ENCODE data around the gene LTO1. TPM values are rescaled to one million over a fixed set of nuclear protein-coding genes. Genes with fewer than 3 reads are reported as not detected.

The LTO1 gene
- total RNA-seq, 1 experiment from 2014 or later = 25.3 TPM

- H3K4ac ChIP-seq (ENCODE audit: low read depth, low read length) = no peak overlapping the region
- no peaks in the 10 kb centered on the region for H3K9me3 Mint-ChIP-seq
These were observed 27.8 kb downstream of the LTO1 start for GRCh38 chr11:69647390-69647748.

More at GRCh38 chr11:69647390-69647748, 27.8 kb downstream of the LTO1 start:
- Histone ChIP-seq H2BK15ac (ENCODE audit: low read depth, low read length) (no peak overlapping the region), H3K27ac (ENCODE audit: insufficient read length, low read depth, low read length) (no peak overlapping the region), H3K27me3 (ENCODE audit: insufficient read depth, low read length) (no peaks in the 10 kb centered on the region), H3K79me2 (ENCODE audit: insufficient read depth, low read length) (no peaks in the 10 kb centered on the region), H3K4me1 (ENCODE audit: insufficient read depth, low read length) (no peaks in the 10 kb centered on the region), H3K14ac (ENCODE audit: insufficient read depth, low read length) (no peak overlapping the region), H3K4me2 (ENCODE audit: insufficient read depth, insufficient read length, low read length) (no peak overlapping the region), H4K20me1 (ENCODE audit: control insufficient read depth, insufficient read depth, insufficient read length) (no peaks in the 10 kb centered on the region), H3K9ac (ENCODE audit: extremely low read depth, insufficient read length, low read length) (no peak overlapping the region), H4K91ac (ENCODE audit: insufficient read length, low read depth, low read length) (no peak overlapping the region), H3K79me1 (ENCODE audit: insufficient read depth, low read depth, low read length, poor library complexity, severe bottlenecking) (peaks cover 3% of the 10 kb centered on the region), H3K23me2 (ENCODE audit: insufficient read length, low read depth, low read length, poor library complexity, severe bottlenecking) (no peaks in the 10 kb centered on the region), H3T11ph (ENCODE audit: low read length) (no peak overlapping the region), H2AFZ (ENCODE audit: low read length) (no peak overlapping the region), H2BK20ac (ENCODE audit: low read depth, low read length, poor library complexity, severe bottlenecking) (no peak overlapping the region), H2AK5ac (ENCODE audit: insufficient read length, low read length) (no peak overlapping the region), H2BK5ac (ENCODE audit: insufficient read length, low read length) (no peak overlapping the region), H4K5ac (ENCODE audit: insufficient read length, low read depth, low read length) (no peak overlapping the region), H2BK120ac (ENCODE audit: low read depth, low read length, poor library complexity, severe bottlenecking) (no peak overlapping the region), H3K9me3 (ENCODE audit: control insufficient read depth, low read depth, low read length) (no peaks in the 10 kb centered on the region), H3K23ac (ENCODE audit: insufficient read length, low read depth, low read length) (no peak overlapping the region), H3K56ac (ENCODE audit: insufficient read length, low read depth, low read length) (no peak overlapping the region), H3K18ac (ENCODE audit: insufficient read length, low read depth, low read length) (no peak overlapping the region), H2BK12ac (ENCODE audit: insufficient read length, low read depth, low read length) (no peak overlapping the region), H4K8ac (replicated peaks; ENCODE audit: insufficient read length, low read depth, low read length) (no peak overlapping the region)
- Mint-ChIP-seq H3K27me3 (ENCODE audit: low read depth) (no peaks in the 10 kb centered on the region), H3K4me1 (peaks cover 3 to 4% of the 10 kb centered on the region in 2 experiments; a peak in 3 of 4 replicates), H3K36me3 (ENCODE audit: insufficient read depth in 1 of 3, low read depth in 3 of 3) (peaks cover 14 to 81% (median 63%) of the 10 kb centered on the region in 3 experiments; a peak in 6 of 7 replicates), H3K27ac (no peak overlapping the region; a peak in 1 of 7 replicates), H3K4me3 (no peak overlapping the region)
- no peak for DNase-seq
- WGBS (ENCODE audit: extremely low coverage, insufficient read length, low lambda C conversion rate) = no CpG with 5 or more reads among the region's 11 CpGs
- no peak for TF ChIP-seq CTCF (conservative IDR thresholded peaks at IDR 0.05)
